RKO (cell line): Measurements from ENCODE around the gene NAPG.
"Not testable (repeated sequence)": the region's sequence is repeated elsewhere in the genome, so short reads cannot be mapped to it uniquely, and the experiment has no call there.

Experiments
- DNase-seq: peaks from one replicate; pipeline ENCODE4 v3.0.0-alpha.2; 2016; ENCODE audit warnings: low spot score

NAPG gene

DNA sequence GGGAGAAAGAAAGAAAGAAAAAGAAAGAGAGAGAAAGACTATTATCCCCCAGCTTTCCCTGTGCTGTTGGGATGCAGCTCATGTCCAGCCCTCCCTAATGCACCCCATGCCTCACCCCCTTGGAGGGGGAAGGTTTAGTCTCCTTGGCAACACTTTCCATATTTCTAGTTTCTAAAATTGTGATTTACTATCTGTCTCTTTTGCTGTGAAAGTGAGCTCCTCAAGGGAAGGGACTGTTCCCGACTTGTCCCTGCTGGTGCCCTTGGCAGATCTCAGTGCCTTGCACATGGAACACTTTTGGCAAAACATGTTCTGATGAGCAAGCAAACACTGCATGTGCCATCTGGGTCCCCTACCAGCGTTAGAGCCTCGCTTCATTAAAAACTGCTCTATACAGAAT lies 11.7 kb upstream of the NAPG start:
- DNase-seq: no peak

DNA sequence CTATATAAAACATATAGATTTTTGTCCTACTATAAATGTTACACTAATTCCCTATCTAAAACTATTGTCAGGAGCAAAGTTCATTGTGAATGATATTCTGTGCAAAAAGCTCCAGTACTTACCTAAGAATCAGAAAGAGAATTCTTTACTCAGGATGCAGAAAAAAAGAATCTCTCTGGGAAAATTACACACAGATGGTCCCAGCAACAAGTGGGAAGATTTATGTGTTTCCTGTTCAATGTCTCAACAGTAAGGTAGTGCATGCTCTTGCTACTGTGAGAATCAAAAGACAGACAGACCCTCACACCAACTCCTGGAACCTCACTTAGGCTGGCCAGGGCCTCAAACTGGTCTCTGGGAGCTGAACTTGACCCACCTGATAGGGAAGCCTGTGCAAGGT lies 11.2 kb upstream of the NAPG start:
- no peak for DNase-seq

DNA sequence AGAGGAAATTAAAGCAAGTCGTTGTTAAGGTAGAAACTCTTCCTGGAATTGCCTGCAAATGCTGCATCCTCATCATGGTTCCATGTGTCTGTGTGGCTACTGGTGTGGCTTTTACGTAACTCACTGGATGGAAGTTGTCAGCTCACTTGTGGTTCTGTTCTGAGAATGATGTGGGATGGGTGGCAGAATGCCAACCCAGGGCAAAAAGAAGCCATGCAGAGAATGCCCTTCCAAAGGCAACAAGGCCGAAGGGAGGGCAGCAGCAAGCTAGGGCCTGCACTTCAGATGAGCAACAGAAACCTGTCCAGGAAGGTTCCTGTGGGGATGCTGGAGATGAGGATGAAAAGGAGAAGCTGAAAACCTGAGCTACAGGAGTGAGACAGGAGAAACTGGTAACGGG lies 10.4 kb upstream of the NAPG start:
- DNase-seq: no peak

DNA sequence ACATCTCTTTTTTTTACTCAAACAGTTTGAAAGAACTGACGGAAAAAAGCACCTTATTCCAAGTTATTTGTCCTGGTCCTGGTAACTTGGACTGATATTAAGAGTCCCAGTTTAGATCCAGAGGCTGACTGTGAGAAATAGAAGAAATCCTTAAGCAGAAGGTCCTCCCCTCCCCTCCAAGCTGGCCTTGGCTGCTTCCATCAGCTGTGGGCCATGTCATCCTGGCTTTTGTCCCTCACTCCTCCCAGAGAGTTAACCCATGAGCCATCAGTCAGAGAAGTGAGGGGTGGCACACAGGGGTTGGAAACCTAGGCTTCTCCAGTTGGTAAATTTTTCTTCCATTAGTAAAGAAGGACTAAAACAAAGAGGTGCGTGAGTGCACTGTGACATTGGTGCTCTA lies 9.7 kb upstream of the NAPG start:
- DNase-seq: no peak

DNA sequence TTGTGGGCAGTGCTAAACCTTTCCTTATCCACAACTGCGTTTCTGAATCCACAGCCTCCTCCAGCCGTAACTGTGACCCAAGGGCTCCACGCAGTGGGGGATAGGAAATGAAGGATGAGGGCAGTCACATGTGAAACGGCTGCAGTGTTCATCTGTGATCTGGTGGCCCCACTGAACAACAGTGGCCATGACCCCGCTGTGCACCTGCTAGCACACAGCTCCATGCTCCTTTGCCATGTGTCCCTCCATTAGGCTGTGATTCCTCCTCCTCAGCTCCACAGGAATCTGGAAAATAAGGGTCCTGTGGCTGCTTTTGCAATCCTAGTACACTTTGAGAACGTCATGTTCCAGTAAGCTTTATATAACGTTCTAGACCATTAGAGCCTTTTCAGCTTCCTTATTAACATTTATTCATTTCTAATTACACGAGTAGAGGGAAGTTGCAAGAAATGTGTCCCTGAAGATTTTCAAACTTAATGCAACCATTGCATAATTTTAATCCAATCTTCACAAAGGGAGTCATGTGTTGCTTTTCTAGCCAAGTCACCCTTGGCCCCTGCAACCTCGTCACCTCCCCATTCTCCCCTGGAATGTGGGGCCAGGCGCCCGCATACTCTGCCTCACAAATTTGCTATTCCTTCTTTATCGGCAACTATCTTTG lies 7.1 kb upstream of the NAPG start:
- DNase-seq: no peak

DNA sequence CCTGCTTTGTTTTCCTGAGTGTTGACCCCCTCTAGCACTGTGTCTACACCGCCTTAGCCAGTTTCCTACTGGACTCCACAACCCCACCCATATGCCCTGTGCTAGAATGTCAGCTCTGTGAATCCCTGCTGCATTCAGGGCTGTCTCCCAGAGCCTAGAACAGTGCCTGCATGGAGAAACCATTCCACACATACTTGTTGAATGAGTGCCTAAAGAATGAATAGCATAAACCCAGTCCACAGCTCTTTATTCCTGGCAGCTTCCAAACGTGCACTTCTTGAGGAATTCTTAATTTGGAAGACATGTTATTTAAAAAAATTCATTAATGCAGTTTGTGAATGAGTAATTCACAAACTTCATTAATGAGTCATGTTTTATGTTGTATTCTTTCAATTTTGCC lies 6.5 kb upstream of the NAPG start:
- no peak for DNase-seq

DNA sequence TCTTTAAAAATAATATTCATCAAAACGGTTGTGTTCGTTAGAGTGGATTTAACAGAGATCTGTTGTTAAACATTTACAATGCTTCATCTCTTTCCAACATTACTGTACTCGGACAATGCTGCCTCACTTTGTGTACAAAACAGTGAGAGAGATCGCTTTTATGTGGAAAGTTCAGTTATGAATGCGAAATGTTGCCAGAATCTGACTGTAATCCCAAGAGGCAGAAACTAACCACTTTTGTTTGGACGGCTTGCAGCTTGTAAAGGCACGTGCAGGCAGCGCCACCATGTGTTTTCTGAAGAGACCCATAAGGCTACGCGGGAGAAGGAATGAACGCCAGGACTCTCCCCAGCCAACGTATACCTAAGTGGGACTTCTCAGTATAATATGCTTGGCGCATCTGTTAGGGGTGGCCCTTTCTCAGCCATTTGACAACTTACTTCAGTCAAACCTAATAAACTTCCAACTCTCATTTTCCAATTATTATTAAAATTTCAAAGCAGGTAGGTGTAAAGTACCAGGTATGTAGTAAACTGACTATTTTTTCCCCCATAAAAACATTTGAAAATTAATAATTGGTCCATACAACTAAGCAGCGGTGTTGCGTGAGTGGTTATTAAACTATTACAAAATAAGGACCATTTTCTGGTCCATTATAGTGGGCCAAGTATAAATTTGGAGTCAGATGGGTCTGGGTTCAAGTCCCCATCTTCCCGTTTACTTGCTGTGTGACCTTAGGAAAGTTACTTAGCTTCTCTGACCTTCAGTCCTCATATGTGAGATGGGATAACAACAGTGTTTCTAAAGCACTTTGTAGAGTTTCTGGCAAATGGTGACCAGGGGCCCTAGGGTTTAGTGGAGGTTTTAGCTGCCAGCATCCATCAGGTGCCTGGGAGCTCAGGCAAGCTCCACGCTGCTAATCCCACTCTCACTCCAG lies 5.6 kb upstream of the NAPG start:
- DNase-seq: peak; percentile 83

DNA sequence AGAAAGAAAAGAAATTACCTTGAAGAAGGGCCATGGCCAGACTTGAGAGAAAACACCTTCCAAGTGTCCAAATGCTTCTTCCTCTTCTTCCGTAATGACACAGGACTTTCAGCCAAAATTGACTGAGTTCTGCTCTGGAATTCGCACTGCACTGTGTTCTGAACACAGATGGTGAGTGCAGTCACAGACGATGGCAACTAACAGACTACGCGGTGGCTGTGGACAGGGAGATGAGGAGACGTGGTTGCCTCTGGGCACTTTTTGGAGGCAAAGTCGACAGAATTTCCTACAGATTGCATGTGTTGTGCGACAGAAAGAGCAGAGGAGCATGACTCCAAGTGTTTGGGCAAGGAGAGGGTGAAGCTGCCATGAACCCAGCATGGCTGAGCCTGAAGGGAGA lies 4.3 kb upstream of the NAPG start:
- DNase-seq: no peak

DNA sequence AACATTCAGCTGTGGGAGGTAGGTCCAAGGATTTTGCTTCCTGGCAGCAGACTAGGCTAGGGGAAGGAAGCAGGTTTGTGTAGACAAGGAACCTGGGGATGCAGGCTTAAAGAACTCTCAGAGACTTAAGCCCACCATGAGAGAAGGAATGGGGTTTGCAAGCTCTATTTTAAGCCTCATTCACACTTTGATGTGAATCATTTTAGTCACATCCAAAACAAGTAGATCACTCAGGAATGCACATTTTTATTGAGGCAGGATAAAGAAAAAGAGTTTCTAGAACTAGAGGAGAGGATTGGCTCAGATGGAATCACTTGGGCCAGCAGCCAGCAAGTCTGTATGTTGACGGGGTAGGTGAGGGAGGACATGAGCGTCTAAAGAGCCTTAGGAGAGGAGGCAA lies 3.3 kb upstream of the NAPG start:
- DNase-seq: no peak

DNA sequence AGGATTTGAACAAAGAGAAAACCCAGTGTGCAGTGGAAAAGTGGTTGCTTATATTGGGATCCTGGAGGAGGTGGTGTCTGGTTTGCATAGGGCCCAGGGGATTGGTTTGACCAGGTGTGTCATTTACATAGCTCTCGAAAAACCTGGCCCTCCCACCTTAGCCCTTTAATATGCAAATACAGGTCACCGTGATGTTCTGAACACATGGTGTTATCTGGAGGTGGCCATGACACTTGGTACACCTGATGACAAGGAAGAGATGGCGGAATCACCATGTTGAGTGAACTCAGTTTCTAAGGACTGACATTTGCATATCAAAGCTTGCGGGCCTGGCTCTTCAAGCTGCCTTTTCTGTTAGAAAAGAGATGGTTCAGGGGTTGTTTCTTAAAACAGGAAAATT lies 2.3 kb upstream of the NAPG start:
- no peak for DNase-seq

DNA sequence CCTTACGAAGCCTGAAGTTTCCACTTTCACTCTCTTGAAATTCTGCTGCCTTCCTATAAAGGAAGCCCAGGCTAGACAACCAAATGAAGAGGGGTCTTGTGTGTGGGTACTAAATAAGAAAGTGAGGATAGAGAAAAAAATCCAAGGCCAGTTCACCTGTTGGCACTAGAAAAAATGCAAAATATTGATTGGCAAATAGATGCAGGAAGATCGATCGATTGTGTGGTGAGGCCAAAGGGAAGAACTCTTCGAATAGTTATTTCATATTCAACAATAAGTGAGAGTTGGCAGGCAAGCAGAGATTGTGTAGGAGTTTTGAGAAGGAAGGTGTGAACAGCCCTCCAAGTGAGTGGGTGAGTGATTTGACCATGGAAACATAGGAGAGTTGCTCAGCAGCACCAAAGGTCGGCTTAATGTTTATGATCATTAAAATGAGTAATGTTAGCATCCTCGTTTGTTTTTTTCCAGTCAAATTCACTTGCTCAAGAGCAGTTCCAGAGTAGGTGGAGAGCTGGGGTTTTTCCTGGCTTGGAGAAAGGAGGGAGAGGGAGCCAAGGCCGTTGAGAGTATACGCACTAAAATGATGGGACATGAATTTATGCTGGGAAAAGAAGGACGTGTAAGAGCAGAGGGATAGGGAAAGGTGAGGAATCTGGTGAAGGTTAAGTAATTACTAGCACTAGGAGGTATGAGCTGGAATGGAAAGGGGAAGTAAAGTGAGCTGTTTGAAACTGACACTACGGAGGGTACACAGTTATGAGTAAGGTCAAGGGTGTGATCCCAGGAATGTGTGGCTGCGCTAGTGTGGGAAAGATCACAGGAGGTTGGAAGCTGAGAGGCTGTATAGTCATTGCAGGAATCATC lies 1.1 kb upstream of the NAPG start:
- no peak for DNase-seq

DNA sequence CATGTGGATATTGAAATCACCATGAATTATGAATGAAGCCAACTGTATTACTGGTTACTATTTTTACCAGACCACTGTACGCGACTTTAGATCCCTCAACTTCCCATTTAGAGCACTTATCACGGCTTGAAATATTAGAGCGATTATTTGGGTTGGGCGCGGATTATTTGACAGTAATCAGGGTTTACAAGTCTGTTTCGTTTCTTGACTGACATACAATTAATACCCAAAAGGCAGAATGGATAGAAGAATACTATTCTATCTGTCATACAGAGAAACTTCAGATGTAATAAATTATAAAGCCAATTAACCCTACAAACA lies 496 bp upstream of the NAPG start:
- DNase-seq: no peak

DNA sequence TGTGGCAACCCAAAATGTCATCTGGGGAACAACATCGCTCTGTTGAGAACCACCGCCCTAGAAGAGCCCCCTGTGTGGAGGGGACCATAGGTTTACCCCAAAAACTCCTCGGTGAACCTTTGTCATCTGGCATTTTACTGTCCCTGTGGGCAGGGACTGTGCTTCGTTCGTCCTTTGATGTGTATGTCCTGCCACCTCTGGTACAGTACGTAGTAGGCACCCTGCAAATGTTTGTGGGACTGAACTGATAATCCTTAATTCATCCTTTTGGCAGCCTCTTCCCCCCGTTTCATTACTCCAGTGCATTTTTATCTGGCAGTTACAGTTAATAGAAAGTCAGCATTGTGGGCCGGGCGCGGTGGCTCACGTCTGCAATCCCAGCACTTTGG lies 728 bp downstream of the NAPG start:
- no peak for DNase-seq

DNA sequence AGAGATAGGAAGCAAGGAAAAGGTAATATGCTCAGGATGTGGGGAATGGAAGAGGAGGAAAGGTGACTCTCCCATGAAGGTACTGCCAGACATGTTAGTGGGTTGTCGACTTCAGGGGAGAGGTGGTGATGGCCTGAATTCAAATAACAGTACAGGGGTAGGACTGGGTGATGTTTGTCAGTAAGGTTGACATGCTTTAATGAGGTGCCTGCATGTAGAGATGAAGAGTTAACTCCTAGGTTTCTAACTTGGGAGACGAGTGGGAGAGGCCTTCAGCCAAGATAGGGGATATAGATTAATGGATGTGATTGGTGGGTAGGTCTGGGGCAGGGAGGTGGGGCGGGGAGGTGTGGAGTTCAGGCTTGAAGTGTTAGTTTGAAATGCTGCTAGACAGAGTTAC lies 2.6 kb downstream of the NAPG start:
- no peak for DNase-seq

DNA sequence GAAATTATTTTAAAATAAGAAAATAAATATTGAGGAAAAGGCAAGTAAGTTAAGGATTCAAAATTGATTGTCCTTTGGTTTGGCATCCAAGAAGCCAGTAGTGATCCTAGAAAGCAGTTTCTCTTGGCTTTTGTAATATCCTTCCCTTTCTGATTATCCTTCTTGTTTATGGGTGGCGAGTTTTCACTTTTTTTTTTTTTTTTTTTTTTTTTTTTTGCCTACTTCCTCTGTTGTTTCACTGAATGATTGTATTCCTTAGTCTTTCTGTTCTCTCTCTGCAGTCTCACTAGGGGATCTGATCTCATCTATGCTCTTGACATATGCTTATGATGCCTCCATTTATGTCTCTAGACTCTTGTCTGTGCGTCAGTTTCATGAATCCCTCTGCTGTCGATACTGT lies 4.2 kb downstream of the NAPG start:
- no peak for DNase-seq

DNA sequence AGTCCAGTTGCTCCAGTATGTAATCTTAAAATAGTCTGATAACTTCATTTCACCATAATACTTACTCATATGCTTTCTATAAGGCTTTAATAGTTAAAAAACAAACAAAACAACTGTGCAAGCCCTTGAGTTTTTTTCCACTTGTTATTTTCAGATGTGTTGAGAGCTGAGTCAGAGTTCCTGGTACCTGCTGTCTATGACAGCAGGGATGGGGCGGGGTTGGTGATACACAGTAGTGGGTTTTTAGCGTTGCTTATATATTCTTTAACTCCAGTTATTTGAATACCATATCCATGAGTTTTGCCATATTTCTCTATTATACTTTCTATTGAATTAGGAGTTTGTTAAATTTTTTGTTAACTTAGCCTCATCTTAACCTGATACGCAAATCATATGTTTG lies 5.0 kb downstream of the NAPG start:
- DNase-seq: no peak

DNA sequence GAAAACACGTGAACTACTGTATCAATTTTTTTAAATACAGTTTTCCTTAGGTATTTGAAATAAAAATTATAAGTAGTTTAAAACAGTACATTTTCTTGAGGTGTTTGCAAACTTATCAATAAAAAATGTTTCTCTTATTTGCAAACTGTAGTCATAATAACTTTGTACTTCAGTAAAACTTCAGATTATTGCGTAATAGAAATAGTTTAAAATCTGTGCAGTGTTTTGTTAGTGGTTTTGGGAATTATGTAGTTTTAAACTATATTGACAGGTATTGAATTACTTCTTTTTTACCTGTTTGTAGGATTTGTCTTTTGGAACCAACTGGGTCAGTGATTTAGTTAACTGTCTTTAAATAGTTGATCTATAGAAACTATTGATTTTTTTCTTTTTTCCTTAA lies 7.3 kb downstream of the NAPG start:
- DNase-seq: no peak

DNA sequence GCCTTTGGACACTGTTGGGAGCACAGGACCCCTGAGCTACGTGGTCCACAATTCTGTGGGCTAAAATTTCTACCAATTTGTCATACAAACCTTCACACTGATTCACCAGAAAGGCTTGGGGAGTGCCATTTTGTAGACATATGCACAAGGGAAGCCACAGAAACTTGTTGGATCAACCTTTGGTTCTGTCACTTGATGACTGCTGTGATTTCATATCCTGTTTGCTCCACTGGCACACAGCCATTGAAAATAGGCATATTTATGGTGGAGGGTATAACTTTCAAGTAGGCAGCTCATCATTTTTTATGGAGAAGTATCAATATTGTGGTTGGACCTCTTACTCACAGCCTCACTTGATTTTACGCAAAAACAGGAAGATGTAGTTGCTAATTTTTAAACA lies 10.5 kb downstream of the NAPG start:
- no peak for DNase-seq

DNA sequence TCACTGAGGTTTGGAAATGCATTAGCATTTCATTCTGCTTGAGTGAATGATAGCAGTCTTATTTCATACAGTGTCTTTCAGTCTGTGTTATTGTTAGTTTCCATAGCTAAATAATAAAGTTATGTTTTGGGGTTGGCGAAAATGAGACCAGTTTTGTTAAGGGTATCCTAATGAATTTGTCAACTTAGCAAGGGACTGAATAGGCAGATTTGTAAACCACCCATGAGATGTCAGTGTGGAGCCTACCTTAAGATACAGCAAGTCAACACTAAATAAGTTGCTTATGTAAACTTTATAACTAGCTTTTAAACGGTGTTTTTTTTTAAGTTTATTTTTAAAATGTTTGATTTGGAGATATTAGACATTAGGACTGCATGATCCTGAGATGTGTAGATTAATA lies 11.9 kb downstream of the NAPG start:
- DNase-seq: no peak

DNA sequence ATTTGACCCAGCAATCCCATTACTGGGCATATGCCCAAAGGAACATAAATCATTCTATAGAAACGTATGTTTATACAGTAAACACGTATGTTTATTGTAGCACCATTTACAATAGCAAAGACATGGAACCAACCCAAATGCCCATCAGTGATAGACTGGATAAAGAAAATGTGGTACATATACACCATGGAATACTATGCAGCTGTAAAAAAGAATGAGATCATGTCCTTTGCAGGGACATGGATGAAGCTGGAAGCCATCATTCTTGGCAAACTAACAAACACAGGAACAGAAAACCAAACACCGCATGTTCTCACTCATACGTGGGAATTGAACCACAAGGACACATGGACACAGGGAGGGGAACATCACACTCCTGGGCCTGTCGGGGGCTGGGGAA lies 13.3 kb downstream of the NAPG start:
- not testable (repeated sequence) for DNase-seq

DNA sequence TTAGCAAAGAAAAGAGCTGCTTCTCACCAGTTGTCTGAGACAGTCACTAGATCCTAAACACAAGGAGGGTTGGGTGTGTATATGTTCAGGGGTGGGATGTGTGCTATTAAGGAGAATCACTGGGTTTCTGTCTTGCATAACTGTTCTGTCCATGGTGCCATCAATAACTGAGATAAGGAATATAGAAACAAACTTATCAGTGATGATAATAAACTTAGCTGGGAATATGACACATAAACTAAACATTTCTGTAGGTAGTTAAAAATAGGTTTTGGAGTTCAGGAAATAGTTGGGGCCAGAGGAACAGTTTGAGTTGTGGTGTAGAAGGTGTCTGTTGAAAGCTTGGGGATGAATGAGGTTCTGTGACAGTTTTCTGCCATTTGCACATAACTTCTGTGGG lies 17.4 kb downstream of the NAPG start:
- no peak for DNase-seq

DNA sequence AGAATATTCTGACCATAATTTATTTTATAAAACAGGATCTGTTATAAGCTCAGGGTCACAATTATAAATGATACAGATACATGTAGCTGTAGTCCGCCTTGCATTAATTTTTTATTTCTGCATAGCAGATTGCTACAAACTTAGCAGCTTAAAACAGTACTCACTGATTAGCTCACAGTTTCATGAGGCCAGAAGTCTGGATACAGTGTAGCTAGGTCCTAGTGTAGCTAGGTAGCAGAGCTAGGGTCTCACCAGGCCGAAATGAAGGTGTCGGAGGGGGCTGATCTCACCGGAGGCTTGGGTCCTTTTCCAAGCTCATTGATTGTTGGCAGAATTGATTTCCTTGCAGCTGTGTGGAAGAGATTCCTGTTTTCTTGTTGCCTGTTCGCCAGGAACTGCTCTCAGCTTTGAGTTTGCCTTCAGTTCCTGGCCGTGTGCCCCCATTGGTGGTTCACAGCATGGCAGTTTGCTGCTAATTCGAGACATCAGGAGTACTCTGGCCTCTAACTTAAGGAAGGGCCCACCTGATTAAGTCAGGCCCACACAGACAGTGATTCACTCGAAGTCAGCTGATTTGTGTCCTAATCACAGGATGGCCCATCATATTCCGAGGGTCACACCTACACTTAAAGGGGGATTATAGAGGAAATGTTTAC lies 18.4 kb downstream of the NAPG start:
- no peak for DNase-seq
